Motor neuron (in vitro differentiated cells): ENCODE measurements around the gene MAST1. TPM values are rescaled to one million over a fixed set of nuclear protein-coding genes. Genes with fewer than 3 reads are reported as not detected.
A peak's percentile ranks its signal among the peaks of the same experiment; 100 is the strongest.
"Not testable (repeated sequence)": the region's sequence is repeated elsewhere in the genome, so short reads cannot be mapped to it uniquely, and the experiment has no call there.

ENCODE experiments used
- ATAC-seq, 8 experiments: fragments of 200-7000 bp; cut with Tn5 transposase; replicated peaks in 6 of 8; 2 replicates each; pipeline ENCODE4 v1.8.0; 2021; ENCODE audit warnings: mild to moderate bottlenecking in 8 of 8, moderate library complexity in 8 of 8
- H3K27ac ChIP-seq, 2 donors: fragments of 250-450 bp; sonication (Bioruptor Pico); 2 replicates each; pipeline ENCODE4 v1.9.0; 2021; ENCODE audit warnings: antibody characterized with exemption in 2 of 2, mild to moderate bottlenecking in 2 of 2, moderate library complexity in 1 of 2
- H3K4me1 ChIP-seq, 2 donors: fragments of 250-450 bp; sonication (Bioruptor Pico); replicated peaks in 1 of 2; 2 replicates each; pipeline ENCODE4 v1.6.1; 2021; ENCODE audit warnings: antibody characterized with exemption in 2 of 2, mild to moderate bottlenecking in 2 of 2, moderate library complexity in 1 of 2
- H3K4me3 ChIP-seq, 5 donors: fragments of 250-450 bp; sonication (Bioruptor Pico); 2 replicates each; pipeline ENCODE4 v1.9.0; 2021; ENCODE audit warnings: antibody characterized with exemption in 5 of 5, mild to moderate bottlenecking in 5 of 5, moderate library complexity in 4 of 5
- WGBS, 10 experiments: fragments of 450-650 bp; shearing (Covaris generic); methylation state at CpG; one replicate each; pipeline ENCODE4 v1.0.0; 2022; 5-methylcytosine and 5-hydroxymethylcytosine counted together
- in situ Hi-C, 9 experiments: fragments of 400-800 bp; cut with MboI; loops; one replicate each; pipeline ENCODE4 v1.15.0; 2021; ENCODE audit warnings: low sequenced_read_pairs in 9 of 9, low pct_unique_long_range_greater_than_20kb in 2 of 9; ENCODE audit not compliant: unreplicated experiment in 9 of 9
- total RNA-seq, 8 experiments: library from RNA; unstranded; fragments of 300-600 nt; gene quantifications; 2 replicates each; pipeline versions ENCODE4 v1.2.3 to v1.2.4, GENCODE V29; 2022

MAST1 gene
- total RNA-seq, 8 experiments from 2014 or later, result 0.25 to 41.1 (median 16.6) TPM

DNA sequence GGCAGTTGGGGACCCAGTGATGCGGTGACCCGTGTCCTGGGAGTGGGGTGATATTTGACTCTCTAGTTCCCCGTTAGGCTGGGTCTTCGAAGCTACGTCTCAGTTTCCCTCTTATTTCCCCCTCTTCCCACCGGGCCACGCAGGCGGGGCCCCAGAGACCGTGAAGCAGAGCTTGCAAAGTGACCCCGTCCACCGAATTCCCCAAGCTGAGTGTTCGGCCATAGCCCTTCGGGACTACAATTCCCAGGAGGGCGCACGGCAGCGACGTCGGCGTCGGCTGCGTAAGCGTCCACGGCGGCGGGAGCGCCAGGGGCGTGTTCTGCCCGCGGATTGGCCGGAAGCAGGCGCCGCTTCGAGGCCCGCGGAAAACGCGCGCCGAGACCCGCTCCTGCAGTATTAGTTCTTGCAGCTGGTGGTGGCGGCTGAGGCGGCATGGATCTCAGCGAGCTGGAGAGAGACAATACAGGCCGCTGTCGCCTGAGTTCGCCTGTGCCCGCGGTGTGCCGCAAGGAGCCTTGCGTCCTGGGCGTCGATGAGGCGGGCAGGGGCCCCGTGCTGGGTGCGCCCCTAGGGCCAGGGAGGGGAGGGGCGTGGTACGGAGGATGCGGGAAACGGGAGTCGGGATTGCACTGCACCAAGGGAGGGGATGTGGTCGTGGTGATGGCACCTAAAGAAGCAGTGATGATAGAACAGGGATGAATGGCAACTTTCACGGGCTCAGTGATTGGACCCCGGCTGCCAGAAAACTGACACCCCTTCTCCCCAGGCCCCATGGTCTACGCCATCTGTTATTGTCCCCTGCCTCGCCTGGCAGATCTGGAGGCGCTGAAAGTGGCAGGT is 31.9 kb upstream of the MAST1 start, which contains the start of gene RNASEH2A:
Gene RNASEH2A, plus strand, starts transcription at position 343 of the 840 bp plus-strand sequence. Its CDS starts 90 bp downstream, at position 433.
- in situ Hi-C loops, result no loop called here
- 0 to 56% (median 4%) methylated on average over 1 to 20 of the region's 66 CpGs; no CpG with 5 or more reads in 4 of the 10 experiments for WGBS, 10 experiments
- H3K4me3 ChIP-seq, result peak within 1 kb of the TSS; percentile 48 to 82 (median 66)
- peak; percentile 74 to 87 (median 80) for ATAC-seq
- H3K4me1 ChIP-seq, result peaks cover 11 to 12% of the 10 kb centered on the region in 2 donors
- H3K27ac ChIP-seq, result peak within 1 kb of the TSS in 1 of 2 donors; percentile 76

GRCh38 chr19:12815088-12815487 is 23.2 kb upstream of the MAST1 start:
- Histone ChIP-seq H3K27ac (no peak overlapping the region), H3K4me3 (no peak overlapping the region), H3K4me1 (no peaks in the 10 kb centered on the region)
- ATAC-seq, result no peak
- WGBS, 10 experiments, result 52 to 100% (median 95%) methylated on average over 3 to 7 of the region's 7 CpGs
- in situ Hi-C loops, result no loop called here

DNA sequence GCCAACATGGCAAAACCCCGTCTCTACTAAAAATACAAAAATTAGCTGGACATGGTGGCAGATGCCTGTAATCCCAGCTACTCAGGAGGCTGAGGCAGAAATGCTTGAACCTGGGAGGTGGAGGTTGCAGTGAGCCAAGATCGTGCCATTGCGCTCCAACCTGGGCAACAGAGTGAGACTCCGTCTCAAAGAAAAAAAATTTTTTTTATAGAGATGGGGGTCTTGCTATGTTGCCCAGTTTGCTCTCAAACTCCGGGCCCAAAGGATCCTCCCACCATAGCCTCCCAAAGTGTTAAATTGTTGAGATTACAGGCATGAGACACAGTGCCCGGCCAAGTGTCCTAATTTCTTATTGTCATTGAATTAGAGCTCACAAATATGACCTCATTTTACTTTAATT is 21.1 kb upstream of the MAST1 start:
- in situ Hi-C loops, ATAC-seq: not testable (repeated sequence)

GRCh38 chr19:12817810-12818209 is 20.5 kb upstream of the MAST1 start:
- in situ Hi-C loops, ATAC-seq, H3K27ac ChIP-seq, H3K4me1 ChIP-seq, H3K4me3 ChIP-seq: not testable (repeated sequence)
- 89 to 100% (median 94%) methylated on average over 1 to 9 of the region's 11 CpGs; no CpG with 5 or more reads in 6 of the 10 experiments for WGBS, 10 experiments

More for the DNA sequence above, 21.1 kb upstream of the MAST1 start:
- H3K27ac ChIP-seq, H3K4me1 ChIP-seq, H3K4me3 ChIP-seq: not testable (repeated sequence)
- 40 to 100% (median 94%) methylated on average over 1 to 4 of the region's 6 CpGs; no CpG with 5 or more reads in 3 of the 10 experiments for WGBS, 10 experiments

DNA sequence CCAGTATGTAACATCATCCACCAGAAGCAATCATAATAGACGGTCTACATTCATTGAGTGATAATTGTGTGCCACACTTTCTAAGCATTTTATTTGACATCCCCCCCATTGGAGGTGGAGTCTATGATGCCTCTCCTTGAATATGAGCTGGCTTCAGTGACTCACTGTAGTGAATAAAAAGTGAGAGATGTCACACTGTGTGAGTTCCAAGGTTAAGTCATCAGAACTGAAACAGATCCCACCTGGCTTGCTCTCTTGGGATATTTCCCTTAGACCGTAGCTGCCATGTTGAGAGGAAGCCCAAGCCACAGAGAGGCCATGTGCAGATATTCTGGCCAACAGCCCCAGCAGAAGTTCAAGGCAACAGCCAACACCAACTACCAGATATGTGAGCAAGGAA is 16.6 kb upstream of the MAST1 start:
- Histone ChIP-seq H3K4me1 (no peaks in the 10 kb centered on the region), H3K4me3 (no peak overlapping the region), H3K27ac (no peak overlapping the region)
- in situ Hi-C loops, result no loop called here
- no peak for ATAC-seq
- 60 to 100% (median 93%) methylated on average over 1 to 2 of the region's 2 CpGs; no CpG with 5 or more reads in 2 of the 10 experiments for WGBS, 10 experiments

GRCh38 chr19:12825254-12826131 is 12.8 kb upstream of the MAST1 start:
- Histone ChIP-seq H3K4me3 (peak overlapping the region in 1 of 5 donors; percentile 6), H3K4me1 (peaks cover 4 to 7% of the 10 kb centered on the region in 2 donors), H3K27ac (no peak overlapping the region)
- in situ Hi-C loops, result no loop called here
- ATAC-seq, result peak; percentile 26 to 84 (median 52)
- 16 to 60% (median 26%) methylated on average over 1 to 13 of the region's 46 CpGs; no CpG with 5 or more reads in 4 of the 10 experiments for WGBS, 10 experiments

- peaks cover 4 to 13% of the 10 kb centered on the region in 2 donors for H3K4me1 ChIP-seq
- WGBS, 10 experiments, result 0 to 40% (median 4%) methylated on average over 1 to 14 of the region's 23 CpGs; no CpG with 5 or more reads in 3 of the 10 experiments
Observed at GRCh38 chr19:12828494-12828893, 9.8 kb upstream of the MAST1 start.

GRCh38 chr19:12833418-12833737 is 4.9 kb upstream of the MAST1 start:
- ATAC-seq, result peak in 1 of 8 experiments; percentile 1
- in situ Hi-C loops, result no loop called here
- 0% methylated on average over 1 of the region's 5 CpGs; no CpG with 5 or more reads in 9 of the 10 experiments for WGBS, 10 experiments
- Histone ChIP-seq H3K4me1 (peaks cover 2 to 14% of the 10 kb centered on the region in 2 donors), H3K27ac (peak overlapping the region in 1 of 2 donors; percentile 9), H3K4me3 (peak overlapping the region; percentile 71 to 85 (median 75))

More at GRCh38 chr19:12828494-12828893, 9.8 kb upstream of the MAST1 start:
- in situ Hi-C loops, result no loop called here
- peak in 5 of 8 experiments; percentile 17 to 74 (median 28) for ATAC-seq
- Histone ChIP-seq H3K4me3 (no peak overlapping the region), H3K27ac (no peak overlapping the region)

GRCh38 chr19:12833738-12834565 is 4.4 kb upstream of the MAST1 start:
- in situ Hi-C loops, result no loop called here
- peak in 7 of 8 experiments; percentile 6 to 55 (median 44) for ATAC-seq
- H3K27ac ChIP-seq, result peak overlapping the region; percentile 51 to 82

DNA sequence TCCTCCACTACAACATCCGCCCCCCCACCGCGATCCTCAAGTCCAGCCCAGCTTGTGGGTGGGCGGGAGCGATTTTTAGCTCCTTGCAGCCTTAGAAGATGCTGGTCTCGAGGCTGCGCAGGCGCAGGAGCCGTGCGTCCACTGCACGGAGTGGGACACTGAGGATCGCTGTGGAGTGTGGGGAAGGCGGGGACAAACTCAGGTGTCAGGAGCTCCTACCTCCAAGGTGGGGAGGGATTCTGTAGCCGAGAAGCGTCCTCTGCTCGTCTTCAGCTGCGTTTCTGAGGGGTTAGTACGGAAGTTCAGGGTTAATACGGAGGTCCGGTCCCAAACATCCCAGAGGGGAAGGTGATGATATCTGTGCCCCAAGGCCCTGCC is 3.8 kb upstream of the MAST1 start, which contains the start of gene RTBDN:
Gene RTBDN, minus strand, starts transcription at position 14 of the 378 bp plus-strand sequence. CDS start 4,600 bp downstream, outside the sequence.
- peaks cover 4 to 11% of the 10 kb centered on the region in 2 donors for H3K4me1 ChIP-seq
- in situ Hi-C loops, result no loop called here
- peak within 1 kb of the TSS; percentile 71 to 85 (median 75) for H3K4me3 ChIP-seq
- 3 to 19% (median 17%) methylated on average over 6 to 7 of the region's 20 CpGs; no CpG with 5 or more reads in 7 of the 10 experiments for WGBS, 10 experiments
- ATAC-seq, result no peak
- peak within 1 kb of the TSS; percentile 51 to 82 for H3K27ac ChIP-seq

More at GRCh38 chr19:12833738-12834565, 4.4 kb upstream of the MAST1 start:
- no CpG with 5 or more reads among the region's 87 CpGs for WGBS, 10 experiments
- peaks cover 0 to 11% of the 10 kb centered on the region in 2 donors for H3K4me1 ChIP-seq
- peak overlapping the region; percentile 71 to 85 (median 75) for H3K4me3 ChIP-seq

DNA sequence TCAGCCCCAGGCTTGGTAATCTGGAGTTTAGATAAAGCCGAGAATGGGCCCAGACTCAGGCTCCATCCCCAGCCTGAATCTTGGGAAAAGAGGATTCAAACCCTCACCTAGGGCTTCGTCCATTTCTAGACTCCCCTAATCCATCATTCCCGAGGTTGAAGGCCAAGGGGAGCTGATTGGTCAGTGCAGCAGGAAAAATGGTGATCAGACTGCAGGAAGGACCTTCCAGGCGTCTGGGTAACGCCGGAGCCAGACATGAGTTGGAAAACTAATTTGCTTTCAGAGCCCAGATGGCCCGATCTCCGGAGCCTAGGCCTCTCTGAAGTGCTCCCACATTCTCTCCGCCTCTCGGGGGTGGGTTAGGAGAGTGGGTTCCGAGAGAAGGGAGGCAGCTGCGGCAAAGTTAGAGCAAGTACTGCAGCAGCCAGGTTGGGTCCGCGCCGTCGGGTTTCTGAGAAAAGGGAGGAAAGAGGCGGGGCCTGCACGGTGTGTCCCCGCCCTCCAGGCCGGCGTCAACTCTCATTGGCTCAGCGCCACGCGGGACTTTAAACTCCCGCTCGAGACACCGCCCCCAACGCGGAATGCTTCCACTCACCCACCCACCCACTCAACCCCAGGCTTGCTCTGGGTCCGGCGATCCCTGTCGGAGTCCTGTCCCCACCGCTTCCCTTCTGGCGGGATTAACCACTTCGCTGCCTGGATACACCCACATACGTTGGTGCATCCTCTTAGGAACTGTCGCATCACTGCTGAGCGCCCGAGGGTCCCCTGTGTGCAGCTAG is 3.1 kb upstream of the MAST1 start:
- ATAC-seq, result peak in 2 of 8 experiments; percentile 5 to 6
- Histone ChIP-seq H3K27ac (no peak overlapping the region), H3K4me1 (peaks cover 10 to 17% of the 10 kb centered on the region in 2 donors), H3K4me3 (peak overlapping the region in 3 of 5 donors; percentile 71 to 85 (median 75))
- 0 to 30% (median 2%) methylated on average over 1 to 15 of the region's 39 CpGs; no CpG with 5 or more reads in 3 of the 10 experiments for WGBS, 10 experiments
- in situ Hi-C loops, result no loop called here
